ENCODE results near the gene CAB39.
A peak's percentile ranks its signal among the peaks of the same experiment; 100 is the strongest.

CAB39 gene
- 72.2 to 634 (median 398) reads per million in 17 experiments for total RNA-seq

GRCh38 chr2:230712443-230713330 lies at the start of gene CAB39:
Gene CAB39, plus strand, starts transcription at chr2:230712842. Its CDS starts 47,160 bp downstream, at chr2:230760002.
- DNase-seq = peak; percentile 98 to 99 (median 99)

- peak in 3 of 4 experiments; percentile 50 to 71 (median 55) for DNase-seq
Observed at GRCh38 chr2:230664128-230664527, 48.5 kb upstream of the CAB39 start.

GRCh38 chr2:230664844-230665243 lies 47.8 kb upstream of the CAB39 start:
- no peak for DNase-seq

GRCh38 chr2:230665263-230665691 lies 47.4 kb upstream of the CAB39 start:
- DNase-seq = peak in 3 of 4 experiments; percentile 36 to 43 (median 36)

GRCh38 chr2:230666446-230666845 lies 46.2 kb upstream of the CAB39 start:
- DNase-seq = no peak

GRCh38 chr2:230666885-230667712 lies 45.5 kb upstream of the CAB39 start:
- DNase-seq = peak; percentile 86 to 96 (median 92)

GRCh38 chr2:230668184-230668938 lies 44.3 kb upstream of the CAB39 start:
- DNase-seq = peak; percentile 84 to 94 (median 90)

GRCh38 chr2:230668939-230669303 lies 43.7 kb upstream of the CAB39 start:
- DNase-seq = no peak

- DNase-seq = peak; percentile 44 to 71 (median 66)
Observed at GRCh38 chr2:230669386-230669950, 43.2 kb upstream of the CAB39 start.

GRCh38 chr2:230671117-230671516 lies 41.5 kb upstream of the CAB39 start:
- no peak for DNase-seq

GRCh38 chr2:230672836-230673235 lies 39.8 kb upstream of the CAB39 start:
- no peak for DNase-seq

- no peak for DNase-seq
Observed at GRCh38 chr2:230674401-230674800, 38.2 kb upstream of the CAB39 start.

GRCh38 chr2:230674966-230675672 lies 37.5 kb upstream of the CAB39 start:
- peak in 2 of 4 experiments; percentile 27 to 32 for DNase-seq

GRCh38 chr2:230676546-230676945 lies 36.1 kb upstream of the CAB39 start:
- peak in 3 of 4 experiments; percentile 54 to 66 (median 54) for DNase-seq

- DNase-seq = peak; percentile 69 to 85 (median 80)
Observed at GRCh38 chr2:230677201-230677946, 35.3 kb upstream of the CAB39 start.

GRCh38 chr2:230678018-230678417 lies 34.6 kb upstream of the CAB39 start:
- no peak for DNase-seq

- peak in 2 of 4 experiments; percentile 47 to 67 for DNase-seq
Observed at GRCh38 chr2:230678451-230678850, 34.2 kb upstream of the CAB39 start.

GRCh38 chr2:230680463-230681170 lies 32.0 kb upstream of the CAB39 start:
- no peak for DNase-seq

GRCh38 chr2:230681171-230681545 lies 31.5 kb upstream of the CAB39 start:
- no peak for DNase-seq

GRCh38 chr2:230682546-230682945 lies 30.1 kb upstream of the CAB39 start:
- DNase-seq = no peak

All from suppressor macrophage (primary cell).